Islet precursor cell (in vitro differentiated cells): Measurements from ENCODE around the gene SEMA3B.
"Not testable (repeated sequence)": the region's sequence is repeated elsewhere in the genome, so short reads cannot be mapped to it uniquely, and the experiment has no call there.

Source experiments
- DNase-seq: peaks from one replicate; pipeline ENCODE4 v3.0.0-alpha.2; 2018

SEMA3B gene

GRCh38 chr3:50260027-50260941 lies 8.7 kb upstream of the SEMA3B start:
- DNase-seq = peak; percentile 98

- no peak for DNase-seq
Observed at GRCh38 chr3:50260942-50261441, 8.0 kb upstream of the SEMA3B start.

- DNase-seq = no peak
Observed at GRCh38 chr3:50261505-50261904, 7.4 kb upstream of the SEMA3B start.

- DNase-seq = not testable (repeated sequence)
Observed at GRCh38 chr3:50262200-50262599, 6.7 kb upstream of the SEMA3B start.

GRCh38 chr3:50262778-50263177 lies 6.2 kb upstream of the SEMA3B start:
- DNase-seq = no peak

GRCh38 chr3:50263478-50264382 lies 5.2 kb upstream of the SEMA3B start:
- no peak for DNase-seq

- DNase-seq = peak; percentile 100
Observed at GRCh38 chr3:50264383-50264963, 4.5 kb upstream of the SEMA3B start.

- no peak for DNase-seq
Observed at GRCh38 chr3:50264964-50265485, 3.9 kb upstream of the SEMA3B start.

- no peak for DNase-seq
Observed at GRCh38 chr3:50265571-50265970, 3.4 kb upstream of the SEMA3B start.

GRCh38 chr3:50266017-50266416 lies 2.9 kb upstream of the SEMA3B start:
- no peak for DNase-seq

GRCh38 chr3:50266836-50267235 lies 2.1 kb upstream of the SEMA3B start:
- DNase-seq = no peak

GRCh38 chr3:50267280-50267913 lies 1.6 kb upstream of the SEMA3B start:
- no peak for DNase-seq

GRCh38 chr3:50268276-50268675 lies 671 bp upstream of the SEMA3B start:
- no peak for DNase-seq

- DNase-seq = no peak
Observed at GRCh38 chr3:50269460-50269859, 513 bp downstream of the SEMA3B start.

- DNase-seq = peak; percentile 78
Observed at GRCh38 chr3:50269977-50270413, 1.0 kb downstream of the SEMA3B start.

- DNase-seq = no peak
Observed at GRCh38 chr3:50270422-50271224, 1.7 kb downstream of the SEMA3B start.

- peak; percentile 82 for DNase-seq
Observed at GRCh38 chr3:50271314-50271936, 2.5 kb downstream of the SEMA3B start.

- DNase-seq = not testable (repeated sequence)
Observed at GRCh38 chr3:50272538-50272910, 3.6 kb downstream of the SEMA3B start.

- peak; percentile 93 for DNase-seq
Observed at GRCh38 chr3:50272911-50273688, 4.2 kb downstream of the SEMA3B start.

GRCh38 chr3:50273689-50274065 lies 4.7 kb downstream of the SEMA3B start:
- no peak for DNase-seq
